Ishikawa (cell line): ENCODE measurements around the gene CCDC198.

ENCODE experiments used
- FOXM1 ChIP-seq: IDR thresholded peaks from 2 replicates; pipeline ENCODE4 v1.6.1; 2012; ENCODE audit warnings: low read depth, borderline replicate concordance
- TAF1 ChIP-seq: IDR thresholded peaks from 2 replicates; pipeline ENCODE4 v1.6.1; 2012; ENCODE audit warnings: low read depth, mild to moderate bottlenecking
- YY1 ChIP-seq: IDR thresholded peaks from 2 replicates; pipeline ENCODE4 v1.6.1; 2012; ENCODE audit warnings: low read depth
- TF ChIP-seq, protein P1 (sequence below): IDR thresholded peaks from 2 replicates; pipeline ENCODE4 v1.6.1; 2012

GRCh38 chr14:57493467-57494181 is at the start of gene CCDC198:
- TF ChIP-seq FOXM1 = no peak
- TF ChIP-seq, protein P1, sequence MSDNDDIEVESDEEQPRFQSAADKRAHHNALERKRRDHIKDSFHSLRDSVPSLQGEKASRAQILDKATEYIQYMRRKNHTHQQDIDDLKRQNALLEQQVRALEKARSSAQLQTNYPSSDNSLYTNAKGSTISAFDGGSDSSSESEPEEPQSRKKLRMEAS = no peak
- no peak for TF ChIP-seq TAF1
- no peak for TF ChIP-seq YY1
